ENCODE results near the gene CYP2A7. TPM values are rescaled to one million over a fixed set of nuclear protein-coding genes. Genes with fewer than 3 reads are reported as not detected.
"Not testable (repeated sequence)": the region's sequence is repeated elsewhere in the genome, so short reads cannot be mapped to it uniquely, and the experiment has no call there.

Gene CYP2A7
- polyA plus RNA-seq, 3 donors = not detected

DNA sequence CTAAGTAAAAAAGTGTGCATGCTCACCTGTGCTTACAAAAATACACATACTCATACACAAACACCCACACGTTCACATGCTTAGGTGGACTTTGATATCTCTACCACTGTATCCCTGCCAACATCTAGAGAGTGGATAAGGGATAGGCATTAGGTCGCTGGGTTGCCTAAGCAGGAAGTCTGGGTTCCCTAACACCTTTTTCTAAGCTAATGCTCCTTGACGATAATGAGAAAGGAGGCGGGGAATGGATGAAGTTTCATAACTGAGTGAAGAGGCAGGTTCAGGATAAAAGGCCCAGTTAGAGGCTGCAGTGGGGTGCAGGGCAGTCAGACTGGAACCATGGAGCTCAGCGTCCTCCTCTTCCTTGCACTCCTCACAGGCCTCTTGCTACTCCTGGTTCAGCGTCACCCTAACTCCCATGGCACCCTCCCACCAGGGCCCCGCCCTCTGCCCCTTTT lies 41.9 kb upstream of the CYP2A7 start:
- Histone ChIP-seq H3K4me2 (replicated peaks; ENCODE audit: extremely low read depth, low read length, poor library complexity, severe bottlenecking) (no peak overlapping the region), H3K9me3 (replicated peaks in 1 of 2; ENCODE audit: control insufficient read depth in 1 of 2, insufficient read depth in 1 of 2, low read length in 2 of 2) (peaks cover 15 to 22% of the 10 kb centered on the region in 2 donors), H3K4me1 (ENCODE audit: control insufficient read depth in 1 of 2, insufficient read depth in 2 of 2, low read length in 2 of 2) (no peaks in the 10 kb centered on the region), H3K9ac (ENCODE audit: insufficient read depth, low read length, poor library complexity, severe bottlenecking) (no peak overlapping the region), H3K79me2 (ENCODE audit: insufficient read depth, low read length) (no peaks in the 10 kb centered on the region), H2AFZ (ENCODE audit: insufficient read depth, low read depth, low read length, poor library complexity, severe bottlenecking) (no peak overlapping the region), H3K36me3 (replicated peaks in 1 of 2; ENCODE audit: control insufficient read depth in 1 of 2, insufficient read depth in 2 of 2, low read length in 2 of 2) (no peaks in the 10 kb centered on the region), H3K27me3 (ENCODE audit: control insufficient read depth in 2 of 2, insufficient read depth in 2 of 2, low read length in 2 of 2) (peaks cover 0 to 3% of the 10 kb centered on the region in 2 donors), H3K4me3 (replicated peaks in 1 of 3; ENCODE audit: low read depth in 2 of 3, low read length in 3 of 3) (no peak overlapping the region), H4K20me1 (ENCODE audit: insufficient read depth, low read length) (no peaks in the 10 kb centered on the region), H3K27ac (ENCODE audit: low read depth in 1 of 2, low read length in 2 of 2) (no peak overlapping the region)
- Mint-ChIP-seq H3K9me3 (peaks cover 9 to 22% (median 19%) of the 10 kb centered on the region in 7 donors), H3K27me3 (ENCODE audit: low read depth in 3 of 3) (peaks cover 0 to 5% (median 4%) of the 10 kb centered on the region in 3 donors), H3K27ac (peak overlapping the region in 1 of 7 donors; percentile 0), H3K36me3 (no peaks in the 10 kb centered on the region), H3K4me1 (no peaks in the 10 kb centered on the region), H3K4me3 (no peak overlapping the region)
- no peak for DNase-seq
- no CpG with 5 or more reads among the region's 7 CpGs for WGBS (ENCODE audit: insufficient coverage)
- no peak for TF ChIP-seq CTCF (IDR thresholded peaks at IDR 0.05)
- intact Hi-C loops (cut with micrococcal nuclease) = no loop called here

- H3K4me1 ChIP-seq (ENCODE audit: control insufficient read depth in 1 of 2, insufficient read depth in 2 of 2, low read length in 2 of 2); H3K36me3 Mint-ChIP-seq; H3K27me3 ChIP-seq (ENCODE audit: control insufficient read depth in 2 of 2, insufficient read depth in 2 of 2, low read length in 2 of 2); H3K4me2 ChIP-seq (replicated peaks; ENCODE audit: extremely low read depth, low read length, poor library complexity, severe bottlenecking); H3K27ac Mint-ChIP-seq; H2AFZ ChIP-seq (ENCODE audit: insufficient read depth, low read depth, low read length, poor library complexity, severe bottlenecking); DNase-seq; H3K27me3 Mint-ChIP-seq (ENCODE audit: low read depth in 3 of 3); intact Hi-C loops (cut with micrococcal nuclease); H3K27ac ChIP-seq (ENCODE audit: low read depth in 1 of 2, low read length in 2 of 2); H3K36me3 ChIP-seq (replicated peaks in 1 of 2; ENCODE audit: control insufficient read depth in 1 of 2, insufficient read depth in 2 of 2, low read length in 2 of 2); H4K20me1 ChIP-seq (ENCODE audit: insufficient read depth, low read length); H3K9ac ChIP-seq (ENCODE audit: insufficient read depth, low read length, poor library complexity, severe bottlenecking); H3K4me3 ChIP-seq (replicated peaks in 1 of 3; ENCODE audit: low read depth in 2 of 3, low read length in 3 of 3); H3K79me2 ChIP-seq (ENCODE audit: insufficient read depth, low read length); H3K4me1 Mint-ChIP-seq: not testable (repeated sequence)
- H3K9me3 ChIP-seq (replicated peaks in 1 of 2; ENCODE audit: control insufficient read depth in 1 of 2, insufficient read depth in 1 of 2, low read length in 2 of 2) = peaks cover 15 to 26% of the 10 kb centered on the region in 2 donors
- 100% methylated on average over 1 of the region's 11 CpGs for WGBS (ENCODE audit: insufficient coverage)
- peaks cover 9 to 29% (median 25%) of the 10 kb centered on the region in 7 donors for H3K9me3 Mint-ChIP-seq
- H3K4me3 Mint-ChIP-seq = peak overlapping the region in 1 of 2 donors; percentile 24
Measured at GRCh38 chr19:40922237-40923160, 40.5 kb upstream of the CYP2A7 start.

Data from CD14-positive monocyte (primary cell).